Brain microvascular endothelial cell (primary cell): ENCODE data around the gene TOB2.
"Not testable (repeated sequence)": the region's sequence is repeated elsewhere in the genome, so short reads cannot be mapped to it uniquely, and the experiment has no call there.

ENCODE experiments used
- DNase-seq: peaks from one replicate; pipeline ENCODE4 v3.0.0-alpha.2; 2020
- H3K27ac ChIP-seq: fragments of 250-450 bp; sonication (Bioruptor Pico); 2 replicates; pipeline ENCODE4 v1.5.1; 2020; ENCODE audit warnings: mild to moderate bottlenecking, moderate library complexity
- H3K27me3 ChIP-seq: fragments of 250-450 bp; sonication (Bioruptor Pico); replicated peaks from 2 replicates; pipeline ENCODE4 v1.5.1; 2020; ENCODE audit warnings: mild to moderate bottlenecking
- H3K36me3 ChIP-seq: fragments of 250-450 bp; sonication (Bioruptor Pico); replicated peaks from 2 replicates; pipeline ENCODE4 v1.5.1; 2020; ENCODE audit warnings: mild to moderate bottlenecking
- H3K4me3 ChIP-seq: 2 replicates; pipeline ENCODE4 v1.5.1; 2011; ENCODE audit warnings: low read depth, mild to moderate bottlenecking, control low read depth, low read length, moderate library complexity
- in situ Hi-C: cut with HindIII; loops from 2 replicates; pipeline ENCODE4 v1.10.0; 2017; ENCODE audit warnings: low sequenced_read_pairs, low pct_ligation_motif_present
- TF ChIP-seq, protein P1 (sequence below): IDR thresholded peaks from 2 replicates; pipeline ENCODE4 v1.5.1; 2011; ENCODE audit warnings: low read depth, mild to moderate bottlenecking, moderate library complexity, low read length, control low read depth, inconsistent platforms; ENCODE audit errors: missing control alignments

TOB2 gene

DNA sequence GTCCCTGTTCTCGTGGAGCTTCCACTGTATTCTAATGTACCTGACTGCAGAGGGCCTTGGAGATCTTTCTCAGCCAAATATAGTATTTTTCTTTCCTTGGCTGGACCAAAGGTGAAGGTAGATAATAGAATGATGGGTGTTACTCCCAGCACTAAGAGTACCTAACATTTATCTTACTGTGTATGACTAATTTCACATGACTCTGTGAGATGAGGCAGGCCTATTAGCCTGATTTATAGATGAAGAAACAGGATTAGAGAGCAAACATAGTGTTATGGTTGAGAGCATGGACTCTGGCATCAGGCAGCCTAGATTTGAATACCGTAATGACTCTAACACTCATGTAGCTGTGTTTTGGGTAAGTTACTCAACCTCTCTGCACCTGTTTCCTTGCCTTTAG, 25.0 kb upstream of the TOB2 start:
- Histone ChIP-seq H3K27me3 (no peaks in the 10 kb centered on the region), H3K27ac (no peak overlapping the region), H3K36me3 (peaks cover 7% of the 10 kb centered on the region), H3K4me3 (no peak overlapping the region)
- in situ Hi-C loops: no loop called here
- DNase-seq: no peak
- TF ChIP-seq, protein P1, sequence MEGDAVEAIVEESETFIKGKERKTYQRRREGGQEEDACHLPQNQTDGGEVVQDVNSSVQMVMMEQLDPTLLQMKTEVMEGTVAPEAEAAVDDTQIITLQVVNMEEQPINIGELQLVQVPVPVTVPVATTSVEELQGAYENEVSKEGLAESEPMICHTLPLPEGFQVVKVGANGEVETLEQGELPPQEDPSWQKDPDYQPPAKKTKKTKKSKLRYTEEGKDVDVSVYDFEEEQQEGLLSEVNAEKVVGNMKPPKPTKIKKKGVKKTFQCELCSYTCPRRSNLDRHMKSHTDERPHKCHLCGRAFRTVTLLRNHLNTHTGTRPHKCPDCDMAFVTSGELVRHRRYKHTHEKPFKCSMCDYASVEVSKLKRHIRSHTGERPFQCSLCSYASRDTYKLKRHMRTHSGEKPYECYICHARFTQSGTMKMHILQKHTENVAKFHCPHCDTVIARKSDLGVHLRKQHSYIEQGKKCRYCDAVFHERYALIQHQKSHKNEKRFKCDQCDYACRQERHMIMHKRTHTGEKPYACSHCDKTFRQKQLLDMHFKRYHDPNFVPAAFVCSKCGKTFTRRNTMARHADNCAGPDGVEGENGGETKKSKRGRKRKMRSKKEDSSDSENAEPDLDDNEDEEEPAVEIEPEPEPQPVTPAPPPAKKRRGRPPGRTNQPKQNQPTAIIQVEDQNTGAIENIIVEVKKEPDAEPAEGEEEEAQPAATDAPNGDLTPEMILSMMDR: no peak

DNA sequence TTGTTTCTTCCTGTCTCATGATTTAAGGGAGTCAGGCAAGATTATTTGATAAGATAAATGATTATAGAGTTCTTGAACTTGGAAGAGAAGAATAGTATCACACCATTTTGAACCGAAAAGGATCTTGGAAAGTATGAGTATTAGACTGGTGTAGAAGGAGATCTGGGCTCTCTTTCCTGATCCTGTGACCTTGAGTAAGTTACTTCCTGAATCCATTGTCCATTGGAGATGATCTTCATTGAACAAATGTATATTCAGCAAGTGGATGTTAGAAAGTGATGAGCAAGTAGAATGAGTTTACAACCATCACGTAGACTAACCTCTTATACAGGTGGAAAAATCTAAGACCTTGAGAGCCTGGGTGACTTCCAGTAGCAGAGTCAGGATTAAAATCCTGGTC, 24.3 kb upstream of the TOB2 start:
- Histone ChIP-seq H3K27ac (no peak overlapping the region), H3K4me3 (no peak overlapping the region)
- TF ChIP-seq, protein P1: no peak

DNA sequence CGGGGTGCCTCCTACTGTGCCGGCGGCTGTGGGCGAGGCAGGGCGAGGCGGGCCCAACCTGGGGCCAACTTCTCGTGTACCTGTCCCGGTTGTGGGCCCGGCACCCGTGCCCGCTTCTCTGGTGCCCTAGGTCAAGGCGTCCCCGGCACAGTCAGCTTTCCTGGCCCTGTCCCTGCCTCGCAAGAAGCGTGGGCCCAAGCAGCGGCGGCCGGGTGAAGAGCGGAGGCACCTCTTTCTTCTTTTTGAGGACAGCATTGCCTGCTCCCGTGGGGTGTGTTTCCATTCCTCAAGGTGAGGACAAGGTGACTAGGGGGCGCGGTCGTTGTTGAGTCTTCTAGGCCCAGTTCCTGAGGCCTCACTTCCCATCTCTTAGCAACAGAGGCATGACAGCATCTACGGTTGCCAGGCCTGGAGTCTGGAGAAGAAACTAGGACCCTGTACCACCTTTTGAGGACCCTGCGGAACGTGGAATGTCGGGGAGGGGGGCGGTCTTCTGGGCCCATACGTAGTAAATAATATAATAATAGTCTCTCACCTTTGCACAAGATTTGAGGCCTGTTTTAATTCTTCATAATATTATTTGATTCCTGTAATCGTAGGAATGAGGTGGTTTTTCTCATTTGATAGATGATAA, 22.7 kb upstream of the TOB2 start:
- TF ChIP-seq, protein P1: no peak
- in situ Hi-C loops: no loop called here

More for the DNA sequence above, 24.3 kb upstream of the TOB2 start:
- H3K27me3 ChIP-seq: no peaks in the 10 kb centered on the region
- H3K36me3 ChIP-seq: peaks cover 14% of the 10 kb centered on the region
- in situ Hi-C loops: no loop called here
- DNase-seq: no peak

DNA sequence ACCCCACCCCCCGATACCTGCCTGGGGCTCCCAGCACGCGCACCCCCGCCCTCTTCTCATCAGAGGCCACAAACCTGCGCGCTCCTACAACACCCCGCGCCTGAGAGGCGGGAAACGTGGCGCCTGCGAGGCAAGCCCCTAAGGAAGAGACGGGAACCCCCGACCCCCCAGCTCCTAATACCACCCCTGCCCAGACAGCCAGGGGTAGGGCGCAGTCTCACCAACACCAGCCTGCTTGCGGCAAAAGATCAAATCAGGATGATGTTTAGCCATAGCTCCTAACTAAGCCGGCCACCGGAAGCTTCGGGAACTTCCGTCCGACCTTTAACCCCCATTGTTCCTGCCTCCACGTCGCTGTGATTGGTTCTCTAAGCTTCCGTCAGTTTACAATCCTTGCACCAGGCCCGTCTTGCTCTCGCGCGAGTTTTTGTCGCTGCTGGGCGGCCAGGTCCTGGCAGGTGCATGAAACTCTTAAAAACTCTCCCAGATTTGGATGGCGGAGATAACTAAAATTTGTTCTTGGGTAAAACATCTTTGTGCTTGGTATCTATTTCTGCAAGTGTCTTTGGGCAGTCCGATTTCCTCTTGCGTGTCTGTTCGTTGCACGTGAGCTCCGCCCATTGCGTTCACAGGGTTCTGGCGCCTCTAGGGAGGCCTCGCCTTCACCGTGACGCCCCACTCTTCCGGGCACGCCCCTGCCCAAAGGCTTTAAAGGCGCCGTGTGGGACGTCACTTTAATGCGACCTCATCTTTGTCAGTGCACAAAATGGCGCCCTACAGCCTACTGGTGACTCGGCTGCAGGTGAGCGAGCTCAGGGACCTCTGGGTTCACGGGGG, 22.0 kb upstream of the TOB2 start, which contains the start of the genes ACO2 and PHF5A:
ACO2 (plus strand) TSS at position 737 of the 837 bp plus-strand sequence; CDS start at position 767, 30 bp downstream.
PHF5A (minus strand) TSS at position 312 of the 837 bp plus-strand sequence; CDS start at position 273, 39 bp downstream.
- in situ Hi-C loops: no loop called here
- peaks cover 31% of the 10 kb centered on the region for H3K36me3 ChIP-seq

More for the DNA sequence above, 22.7 kb upstream of the TOB2 start:
- Histone ChIP-seq H3K36me3 (peaks cover 28% of the 10 kb centered on the region), H3K4me3 (peak overlapping the region; percentile 95), H3K27ac (peak overlapping the region; percentile 97), H3K27me3 (no peaks in the 10 kb centered on the region)
- DNase-seq: no peak

GRCh38 chr22:41461901-41462300, 15.3 kb upstream of the TOB2 start:
- Histone ChIP-seq H3K27me3 (no peaks in the 10 kb centered on the region), H3K4me3 (no peak overlapping the region), H3K36me3 (peaks cover 54% of the 10 kb centered on the region), H3K27ac (no peak overlapping the region)
- TF ChIP-seq, protein P1: no peak
- in situ Hi-C loops: no loop called here
- DNase-seq: no peak

More for the DNA sequence above, 22.0 kb upstream of the TOB2 start, which contains the start of the genes ACO2 and PHF5A:
- TF ChIP-seq, protein P1: no peak
- no peaks in the 10 kb centered on the region for H3K27me3 ChIP-seq
- H3K4me3 ChIP-seq: peak within 1 kb of the TSS; percentile 95
- peak; percentile 98 for DNase-seq
- peak within 1 kb of the TSS; percentile 97 for H3K27ac ChIP-seq

DNA sequence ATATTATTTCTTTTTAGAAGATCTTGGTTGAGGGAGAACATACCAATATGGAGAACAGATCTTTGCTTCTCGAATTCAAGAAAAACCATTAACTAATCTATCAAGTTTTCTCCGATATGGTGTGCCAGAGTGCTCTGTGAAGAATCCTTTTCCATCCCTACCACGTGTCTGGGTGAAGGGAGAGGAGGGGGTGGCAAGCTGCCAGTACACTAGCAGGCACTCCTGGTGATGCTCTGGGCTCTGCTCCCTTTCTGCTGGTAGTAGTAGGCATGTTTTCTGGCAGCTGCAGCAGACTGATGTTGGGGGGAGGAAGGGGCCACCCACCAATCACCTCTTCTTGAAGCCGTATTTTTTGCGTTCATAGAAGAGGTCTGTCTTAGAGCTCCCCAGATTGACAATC, 13.5 kb upstream of the TOB2 start:
- H3K27me3 ChIP-seq, H3K27ac ChIP-seq, in situ Hi-C loops, H3K4me3 ChIP-seq, DNase-seq: not testable (repeated sequence)
- peaks cover 40% of the 10 kb centered on the region for H3K36me3 ChIP-seq
